Measurements from ENCODE around the gene ZNF165. TPM values are rescaled to one million over a fixed set of nuclear protein-coding genes. Genes with fewer than 3 reads are reported as not detected.

ZNF165 gene
- polyA plus RNA-seq, 1 of the 3 experiments (the other 2 are of a cell fraction), result 0.25 TPM

DNA sequence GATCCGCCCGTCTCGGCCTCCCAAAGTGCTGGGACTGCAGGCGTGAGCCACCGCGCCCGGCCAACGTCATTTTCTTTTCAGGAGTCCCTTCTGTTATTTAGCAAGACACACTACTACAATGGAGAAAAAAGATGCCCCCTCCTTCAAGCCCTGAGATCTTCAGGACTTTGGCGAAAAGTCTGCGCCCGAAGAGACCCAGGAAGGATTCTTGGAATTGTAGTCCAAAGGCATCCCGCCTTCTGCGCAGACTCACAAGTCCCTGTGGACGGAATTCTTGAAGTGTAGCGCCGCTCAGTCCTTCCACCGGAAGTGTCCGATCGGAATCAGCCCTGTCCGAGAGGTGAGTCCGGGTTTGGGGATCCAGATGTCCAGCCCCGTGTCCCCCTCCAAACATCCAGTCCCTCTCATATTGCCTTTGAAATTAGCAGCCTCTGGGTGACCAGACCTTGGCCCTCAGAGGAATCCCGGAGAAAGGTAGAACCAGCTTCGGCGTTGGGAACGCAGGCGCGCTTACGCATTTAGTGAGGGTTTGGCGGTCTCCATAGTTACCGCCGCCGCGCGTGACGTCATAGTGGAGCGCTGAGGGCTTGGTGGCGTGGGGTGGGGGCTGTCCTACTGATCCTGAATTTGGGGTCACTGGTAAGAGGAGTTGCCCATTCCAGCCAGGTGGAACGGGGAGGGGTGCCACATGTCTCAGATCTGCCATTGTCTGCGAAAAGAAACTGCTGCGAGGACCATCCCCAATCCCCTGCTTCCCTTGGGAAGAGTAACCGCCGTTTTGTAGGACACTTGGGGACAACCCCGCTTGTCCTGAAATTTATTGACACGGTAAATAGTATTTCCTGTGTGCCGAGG lies 490 bp downstream of the ZNF165 start (continued):
- peak; percentile 57; the same call in 1 of the 2 replicates for TF ChIP-seq NRF1 (IDR thresholded peaks at IDR 0.05; ENCODE audit: low read depth, low read length)
- TF ChIP-seq POLR2AphosphoS5 (IDR thresholded peaks at IDR 0.05; ENCODE audit: low read depth, low read length), result peak; percentile 51
- TF ChIP-seq MXI1 (IDR thresholded peaks at IDR 0.05; ENCODE audit: low read depth, low read length), result peak; percentile 64
- peak; percentile 48; the same call in 1 of the 2 replicates for TF ChIP-seq IRF3 (IDR thresholded peaks at IDR 0.05; ENCODE audit: low read depth, low read length)

GRCh38 chr6:28081486-28081751 lies 1.1 kb downstream of the ZNF165 start:
- ChIA-PET POLR2A (no interaction called here), CTCF (interaction anchor here (1.2 kb wide), 1 partner anchor 186 kb away, joined by 3 read pairs; no protein-coding TSS in a partner anchor)
- TF ChIP-seq RCOR1 (IDR thresholded peaks at IDR 0.05; ENCODE audit: low read length) (no peak), GATA2 (CRISPR knock-in tag; IDR thresholded peaks at IDR 0.05) (no peak), MXI1 (IDR thresholded peaks at IDR 0.05; ENCODE audit: low read depth, low read length) (no peak), NFIC (IDR thresholded peaks at IDR 0.05; ENCODE audit: borderline replicate concordance) (no peak)
- H3K79me2 ChIP-seq (ENCODE audit: insufficient read depth), result no peaks in the 10 kb centered on the region
- H3K27me3 ChIP-seq (ENCODE audit: insufficient read depth), result no peaks in the 10 kb centered on the region
- no peaks in the 10 kb centered on the region for H3K9me3 ChIP-seq
- H3K36me3 ChIP-seq (replicated peaks in 1 of 2; ENCODE audit: control insufficient read depth in 1 of 2, insufficient read depth in 2 of 2, low read length in 1 of 2), result no peaks in the 10 kb centered on the region
- peak overlapping the region; percentile 89 for H3K9ac ChIP-seq
- H2AFZ ChIP-seq (ENCODE audit: low read depth), result peak overlapping the region; percentile 87
- no peak for DNase-seq
- WGBS (ENCODE audit: low lambda C conversion rate), result 5% methylated on average over 4 of the region's 4 CpGs
- peaks cover 0 to 7% of the 10 kb centered on the region in 2 experiments; a peak in 2 of 4 replicates for H3K4me1 ChIP-seq (ENCODE audit: control insufficient read depth in 1 of 2, insufficient read depth in 2 of 2, low read depth in 1 of 2, low read length in 1 of 2)
- peak overlapping the region; percentile 85 to 96; a peak in 3 of 4 replicates for H3K27ac ChIP-seq (ENCODE audit: low read depth in 2 of 2, low read length in 1 of 2)
- H4K20me1 ChIP-seq (ENCODE audit: insufficient read depth), result no peaks in the 10 kb centered on the region
- H3K9me2 ChIP-seq, result no peaks in the 10 kb centered on the region
- no peaks in the 10 kb centered on the region for H3F3A ChIP-seq (replicated peaks; ENCODE audit: insufficient read depth)
- peak overlapping the region; percentile 80 to 84 for H3K4me3 ChIP-seq (ENCODE audit: low read depth in 2 of 2, low read length in 1 of 2)
- peak overlapping the region; percentile 76 for H3K4me2 ChIP-seq

DNA sequence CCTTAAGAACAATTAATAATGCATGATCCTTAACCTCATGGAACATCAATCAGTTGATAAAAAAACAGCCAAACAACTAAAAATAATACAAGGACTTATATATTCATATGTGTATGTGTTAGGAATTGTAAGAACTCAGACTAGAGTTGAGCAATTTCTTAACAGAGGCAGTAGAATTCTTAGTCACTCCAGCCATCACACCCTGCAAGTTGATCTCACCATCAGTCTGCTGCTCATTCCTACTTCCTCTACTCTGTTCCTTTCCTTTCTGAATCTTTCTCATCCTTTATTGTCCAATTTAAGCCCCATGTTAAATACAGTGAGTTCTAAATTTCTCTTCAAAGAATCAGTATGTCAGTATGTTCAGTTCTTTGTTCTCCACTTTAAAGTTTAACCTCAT lies 2.6 kb downstream of the ZNF165 start:
- no peaks in the 10 kb centered on the region for H3K9me2 ChIP-seq
- H3K4me2 ChIP-seq, result no peak overlapping the region
- H4K20me1 ChIP-seq (ENCODE audit: insufficient read depth), result no peaks in the 10 kb centered on the region
- no peaks in the 10 kb centered on the region for H3K9me3 ChIP-seq
- no peak overlapping the region for H3K27ac ChIP-seq (ENCODE audit: low read depth in 2 of 2, low read length in 1 of 2)
- H2AFZ ChIP-seq (ENCODE audit: low read depth), result no peak overlapping the region
- no peak for DNase-seq
- no peak overlapping the region for H3K9ac ChIP-seq
- no peaks in the 10 kb centered on the region for H3F3A ChIP-seq (replicated peaks; ENCODE audit: insufficient read depth)
- no peaks in the 10 kb centered on the region for H3K27me3 ChIP-seq (ENCODE audit: insufficient read depth)
- POLR2A ChIA-PET, result no interaction called here
- H3K4me3 ChIP-seq (ENCODE audit: low read depth in 2 of 2, low read length in 1 of 2), result no peak overlapping the region
- CTCF ChIA-PET, result no interaction called here
- no peaks in the 10 kb centered on the region for H3K79me2 ChIP-seq (ENCODE audit: insufficient read depth)
- peaks cover 0 to 7% of the 10 kb centered on the region in 2 experiments; a peak in 2 of 4 replicates for H3K4me1 ChIP-seq (ENCODE audit: control insufficient read depth in 1 of 2, insufficient read depth in 2 of 2, low read depth in 1 of 2, low read length in 1 of 2)
- H3K36me3 ChIP-seq (replicated peaks in 1 of 2; ENCODE audit: control insufficient read depth in 1 of 2, insufficient read depth in 2 of 2, low read length in 1 of 2), result no peaks in the 10 kb centered on the region
- no peak for TF ChIP-seq CTCF (IDR thresholded peaks at IDR 0.05)
- TF ChIP-seq RCOR1 (IDR thresholded peaks at IDR 0.05; ENCODE audit: low read length), result no peak
- TF ChIP-seq EP300 (IDR thresholded peaks at IDR 0.05; ENCODE audit: borderline replicate concordance in 1 of 2, low read depth in 1 of 2, low read length in 1 of 2), result no peak
- TF ChIP-seq YY1 (IDR thresholded peaks at IDR 0.05; ENCODE audit: low read depth), result no peak
- no peak for TF ChIP-seq CHD2 (IDR thresholded peaks at IDR 0.05; ENCODE audit: low read length, partially characterized antibody)
- TF ChIP-seq JUND (IDR thresholded peaks at IDR 0.05), result no peak
- TF ChIP-seq ZBTB33 (IDR thresholded peaks at IDR 0.05; ENCODE audit: borderline replicate concordance, low read depth), result no peak
- no peak for TF ChIP-seq ELF1 (IDR thresholded peaks at IDR 0.05)
- TF ChIP-seq FOSL2 (IDR thresholded peaks at IDR 0.05; ENCODE audit: borderline replicate concordance, low read depth), result no peak
- no peak for TF ChIP-seq GATA2 (CRISPR knock-in tag; IDR thresholded peaks at IDR 0.05)
- TF ChIP-seq USF2 (IDR thresholded peaks at IDR 0.05; ENCODE audit: borderline replicate concordance, low read depth, low read length), result no peak
- TF ChIP-seq, protein P1, sequence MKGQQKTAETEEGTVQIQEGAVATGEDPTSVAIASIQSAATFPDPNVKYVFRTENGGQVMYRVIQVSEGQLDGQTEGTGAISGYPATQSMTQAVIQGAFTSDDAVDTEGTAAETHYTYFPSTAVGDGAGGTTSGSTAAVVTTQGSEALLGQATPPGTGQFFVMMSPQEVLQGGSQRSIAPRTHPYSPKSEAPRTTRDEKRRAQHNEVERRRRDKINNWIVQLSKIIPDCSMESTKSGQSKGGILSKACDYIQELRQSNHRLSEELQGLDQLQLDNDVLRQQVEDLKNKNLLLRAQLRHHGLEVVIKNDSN (IDR thresholded peaks at IDR 0.05; ENCODE audit: borderline replicate concordance, low read depth), result no peak
- TF ChIP-seq NRF1 (IDR thresholded peaks at IDR 0.05; ENCODE audit: low read depth, low read length), result no peak
- no peak for TF ChIP-seq TEAD4 (IDR thresholded peaks at IDR 0.05; ENCODE audit: borderline replicate concordance, insufficient read depth)
- no peak for TF ChIP-seq NFIC (IDR thresholded peaks at IDR 0.05; ENCODE audit: borderline replicate concordance)
